EH (cell line): Measurements from ENCODE around the gene CNPPD1.
A peak's percentile ranks its signal among the peaks of the same experiment; 100 is the strongest.

Experiments
- DNase-seq: peaks from one replicate; pipeline ENCODE4 v3.0.0-alpha.2; 2015; ENCODE audit warnings: low read depth

Gene CNPPD1

GRCh38 chr2:219179601-219180465, 3.1 kb upstream of the CNPPD1 start:
- no peak for DNase-seq

- peak; percentile 50 for DNase-seq
Measured at GRCh38 chr2:219178377-219179175, 1.9 kb upstream of the CNPPD1 start.

GRCh38 chr2:219177552-219178376, 1.0 kb upstream of the CNPPD1 start, which contains the start of gene RETREG2:
Gene RETREG2, plus strand, starts transcription at chr2:219178275. Its CDS starts 78 bp downstream, at chr2:219178353.
- DNase-seq, result peak; percentile 92

GRCh38 chr2:219175928-219176817, 552 bp downstream of the CNPPD1 start:
- DNase-seq, result peak; percentile 60

GRCh38 chr2:219175486-219175885, 1.2 kb downstream of the CNPPD1 start:
- no peak for DNase-seq

GRCh38 chr2:219174801-219175200, 1.9 kb downstream of the CNPPD1 start:
- no peak for DNase-seq

GRCh38 chr2:219174146-219174545, 2.6 kb downstream of the CNPPD1 start:
- no peak for DNase-seq

- DNase-seq, result no peak
Measured at GRCh38 chr2:219173176-219173575, 3.5 kb downstream of the CNPPD1 start.

- no peak for DNase-seq
Measured at GRCh38 chr2:219172231-219173154, 4.2 kb downstream of the CNPPD1 start.

GRCh38 chr2:219171231-219171651, 5.5 kb downstream of the CNPPD1 start:
- peak; percentile 96 for DNase-seq

- DNase-seq, result no peak
Measured at GRCh38 chr2:219169930-219170654, 6.6 kb downstream of the CNPPD1 start, which contains the start of gene SLC23A3. Gene SLC23A3, minus strand, starts transcription at chr2:219170029. Its CDS starts 45 bp downstream, at chr2:219169984.

GRCh38 chr2:219168932-219169331, 7.8 kb downstream of the CNPPD1 start:
- no peak for DNase-seq

- DNase-seq, result no peak
Measured at GRCh38 chr2:219168526-219168925, 8.2 kb downstream of the CNPPD1 start.

GRCh38 chr2:219167997-219168396, 8.7 kb downstream of the CNPPD1 start:
- no peak for DNase-seq

GRCh38 chr2:219165058-219165911, 11.4 kb downstream of the CNPPD1 start:
- DNase-seq, result no peak

- DNase-seq, result no peak
Measured at GRCh38 chr2:219163156-219163555, 13.6 kb downstream of the CNPPD1 start.

GRCh38 chr2:219161097-219161496, 15.6 kb downstream of the CNPPD1 start:
- no peak for DNase-seq
